Measurements from ENCODE around the gene ACSL3.
"Not testable (repeated sequence)": the region's sequence is repeated elsewhere in the genome, so short reads cannot be mapped to it uniquely, and the experiment has no call there.

Gene ACSL3

DNA sequence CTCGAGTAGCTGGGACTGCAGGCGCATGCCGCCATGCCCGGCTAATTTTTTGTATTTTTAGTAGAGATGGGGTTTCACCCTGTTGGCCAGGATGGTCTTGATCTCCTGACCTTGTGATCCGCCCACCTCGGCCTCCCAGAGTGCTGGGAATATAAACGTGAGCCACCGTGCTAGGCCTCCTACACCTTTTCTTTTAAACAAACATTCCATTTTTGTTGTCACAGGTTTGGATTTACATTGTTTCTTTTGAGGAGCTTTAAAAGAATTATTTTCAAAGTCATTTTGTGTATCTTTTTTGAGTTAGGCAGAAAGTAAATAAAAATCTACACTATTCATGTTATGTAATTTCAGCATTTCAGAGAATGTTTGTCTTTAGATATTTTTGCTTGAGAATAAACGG lies 56.4 kb downstream of the ACSL3 start:
- not testable (repeated sequence) for H3K4me2 ChIP-seq (ENCODE audit: insufficient read depth, low read length, poor library complexity, severe bottlenecking); H3K14ac ChIP-seq (ENCODE audit: low read length); H3K4ac ChIP-seq (ENCODE audit: low read length); H3K4me1 ChIP-seq (ENCODE audit: control insufficient read depth in 2 of 2, insufficient read depth in 1 of 2, low read depth in 1 of 2, low read length in 2 of 2); H2BK120ac ChIP-seq (ENCODE audit: low read depth, low read length); H2BK15ac ChIP-seq (ENCODE audit: low read length); H2BK12ac ChIP-seq (ENCODE audit: low read length); H2AFZ ChIP-seq (ENCODE audit: low read length); H3K79me1 ChIP-seq (ENCODE audit: low read depth, low read length); H4K8ac ChIP-seq (ENCODE audit: low read depth, low read length); H3K27me3 ChIP-seq (ENCODE audit: control insufficient read depth in 3 of 3, insufficient read depth in 3 of 3, low read depth in 1 of 3, low read length in 3 of 3); DNase-seq (ENCODE audit: low spot score); H3K23ac ChIP-seq (ENCODE audit: low read depth, low read length, poor library complexity); H3K4me3 ChIP-seq (ENCODE audit: low read length in 2 of 2); H3K27ac ChIP-seq (replicated peaks; ENCODE audit: low read length); H2AK5ac ChIP-seq (ENCODE audit: low read depth, low read length); H3K18ac ChIP-seq (ENCODE audit: low read length); H3K9me3 ChIP-seq (replicated peaks in 1 of 2; ENCODE audit: control insufficient read depth in 2 of 2, insufficient read depth in 1 of 2, low read depth in 1 of 2, low read length in 2 of 2); H3K9ac ChIP-seq (ENCODE audit: low read depth, low read length, poor library complexity); H4K91ac ChIP-seq (ENCODE audit: low read depth, low read length, poor library complexity); H2BK5ac ChIP-seq (ENCODE audit: low read length)
- H3K36me3 ChIP-seq (replicated peaks in 1 of 2; ENCODE audit: control insufficient read depth in 2 of 2, insufficient read depth in 2 of 2, low read length in 2 of 2) = peaks cover 17 to 100% of the 10 kb centered on the region in 2 donors
- no CpG with 5 or more reads among the region's 9 CpGs for WGBS, 2 donors (ENCODE audit: extremely low coverage in 2 of 2, insufficient read length in 2 of 2, insufficient replicate concordance in 1 of 2)

DNA sequence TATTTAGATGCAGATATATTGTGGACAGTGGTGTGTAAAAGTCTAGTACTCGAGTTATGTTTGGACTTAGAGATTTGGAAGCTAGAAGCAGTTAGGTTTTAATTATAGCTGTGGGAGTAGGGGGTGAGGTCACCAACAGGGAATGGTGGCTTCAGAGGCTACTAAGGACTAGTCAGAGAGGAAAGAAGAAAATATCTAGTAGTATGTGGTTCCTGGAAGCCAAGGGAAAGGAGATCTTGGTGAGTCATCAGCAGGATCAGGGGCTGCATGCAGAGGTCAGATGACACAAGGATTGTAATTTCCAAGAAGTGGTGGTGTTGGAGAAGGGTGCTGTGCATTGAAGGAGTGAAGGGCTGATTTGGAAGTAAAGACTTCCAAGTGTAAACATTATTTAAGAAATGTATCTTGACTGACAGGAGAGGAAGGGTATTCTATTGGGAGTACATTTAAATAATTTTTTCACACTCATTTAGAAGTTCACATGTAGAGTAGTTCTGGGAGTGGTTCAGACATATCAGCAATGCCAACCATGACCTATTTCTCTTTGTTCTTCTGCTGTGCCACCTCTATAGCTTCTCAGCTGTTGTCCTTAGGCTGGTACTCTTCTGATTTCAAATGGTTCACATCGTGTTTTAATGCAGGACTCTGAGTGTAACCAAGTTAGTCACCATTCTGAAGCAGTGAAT lies 59.1 kb downstream of the ACSL3 start:
- Histone ChIP-seq H2BK15ac (ENCODE audit: low read length) (no peak overlapping the region), H3K9me3 (replicated peaks in 1 of 2; ENCODE audit: control insufficient read depth in 2 of 2, insufficient read depth in 1 of 2, low read depth in 1 of 2, low read length in 2 of 2) (no peaks in the 10 kb centered on the region), H4K91ac (ENCODE audit: low read depth, low read length, poor library complexity) (no peak overlapping the region), H3K4me2 (ENCODE audit: insufficient read depth, low read length, poor library complexity, severe bottlenecking) (no peak overlapping the region), H3K36me3 (replicated peaks in 1 of 2; ENCODE audit: control insufficient read depth in 2 of 2, insufficient read depth in 2 of 2, low read length in 2 of 2) (peaks cover 23 to 99% of the 10 kb centered on the region in 2 donors), H3K18ac (ENCODE audit: low read length) (no peak overlapping the region), H4K8ac (ENCODE audit: low read depth, low read length) (no peak overlapping the region), H3K79me1 (ENCODE audit: low read depth, low read length) (peaks cover 1% of the 10 kb centered on the region), H3K4ac (ENCODE audit: low read length) (no peak overlapping the region), H2BK120ac (ENCODE audit: low read depth, low read length) (no peak overlapping the region), H3K4me3 (ENCODE audit: low read length in 2 of 2) (no peak overlapping the region), H3K27me3 (ENCODE audit: control insufficient read depth in 3 of 3, insufficient read depth in 3 of 3, low read depth in 1 of 3, low read length in 3 of 3) (peaks cover 0 to 2% (median 0%) of the 10 kb centered on the region in 3 experiments), H2BK12ac (ENCODE audit: low read length) (no peak overlapping the region), H3K27ac (replicated peaks; ENCODE audit: low read length) (no peak overlapping the region), H3K4me1 (ENCODE audit: control insufficient read depth in 2 of 2, insufficient read depth in 1 of 2, low read depth in 1 of 2, low read length in 2 of 2) (peaks cover 0 to 1% of the 10 kb centered on the region in 2 donors), H2AFZ (ENCODE audit: low read length) (no peak overlapping the region), H2AK5ac (ENCODE audit: low read depth, low read length) (no peak overlapping the region), H3K23ac (ENCODE audit: low read depth, low read length, poor library complexity) (no peak overlapping the region), H3K9ac (ENCODE audit: low read depth, low read length, poor library complexity) (no peak overlapping the region), H3K14ac (ENCODE audit: low read length) (no peak overlapping the region), H2BK5ac (ENCODE audit: low read length) (no peak overlapping the region)
- DNase-seq (ENCODE audit: low spot score) = no peak
- WGBS, 2 donors (ENCODE audit: extremely low coverage in 2 of 2, insufficient read length in 2 of 2, insufficient replicate concordance in 1 of 2) = no CpG with 5 or more reads among the region's 2 CpGs

GRCh38 chr2:222920657-222921186 lies 59.9 kb downstream of the ACSL3 start:
- H3K36me3 ChIP-seq (replicated peaks in 1 of 2; ENCODE audit: control insufficient read depth in 2 of 2, insufficient read depth in 2 of 2, low read length in 2 of 2) = peaks cover 26 to 99% of the 10 kb centered on the region in 2 donors
- no peak overlapping the region for H3K18ac ChIP-seq (ENCODE audit: low read length)
- H3K9me3 ChIP-seq (replicated peaks in 1 of 2; ENCODE audit: control insufficient read depth in 2 of 2, insufficient read depth in 1 of 2, low read depth in 1 of 2, low read length in 2 of 2) = no peaks in the 10 kb centered on the region
- peaks cover 0 to 1% of the 10 kb centered on the region in 2 donors for H3K4me1 ChIP-seq (ENCODE audit: control insufficient read depth in 2 of 2, insufficient read depth in 1 of 2, low read depth in 1 of 2, low read length in 2 of 2)
- no peak overlapping the region for H2BK5ac ChIP-seq (ENCODE audit: low read length)
- H3K4me2 ChIP-seq (ENCODE audit: insufficient read depth, low read length, poor library complexity, severe bottlenecking) = no peak overlapping the region
- H3K27ac ChIP-seq (replicated peaks; ENCODE audit: low read length) = no peak overlapping the region
- H4K8ac ChIP-seq (ENCODE audit: low read depth, low read length) = no peak overlapping the region
- DNase-seq (ENCODE audit: low spot score) = no peak
- no peak overlapping the region for H4K91ac ChIP-seq (ENCODE audit: low read depth, low read length, poor library complexity)
- H3K9ac ChIP-seq (ENCODE audit: low read depth, low read length, poor library complexity) = no peak overlapping the region
- no peak overlapping the region for H3K4me3 ChIP-seq (ENCODE audit: low read length in 2 of 2)
- H3K27me3 ChIP-seq (ENCODE audit: control insufficient read depth in 3 of 3, insufficient read depth in 3 of 3, low read depth in 1 of 3, low read length in 3 of 3) = peaks cover 0 to 2% (median 0%) of the 10 kb centered on the region in 3 experiments
- H3K23ac ChIP-seq (ENCODE audit: low read depth, low read length, poor library complexity) = no peak overlapping the region
- H2AK5ac ChIP-seq (ENCODE audit: low read depth, low read length) = no peak overlapping the region
- no peak overlapping the region for H2BK15ac ChIP-seq (ENCODE audit: low read length)
- no peak overlapping the region for H3K4ac ChIP-seq (ENCODE audit: low read length)
- no CpG with 5 or more reads among the region's 5 CpGs for WGBS, 2 donors (ENCODE audit: extremely low coverage in 2 of 2, insufficient read length in 2 of 2, insufficient replicate concordance in 1 of 2)
- H2BK120ac ChIP-seq (ENCODE audit: low read depth, low read length) = no peak overlapping the region
- H2AFZ ChIP-seq (ENCODE audit: low read length) = no peak overlapping the region
- no peak overlapping the region for H3K14ac ChIP-seq (ENCODE audit: low read length)
- H3K79me1 ChIP-seq (ENCODE audit: low read depth, low read length) = peaks cover 1% of the 10 kb centered on the region
- H2BK12ac ChIP-seq (ENCODE audit: low read length) = no peak overlapping the region

GRCh38 chr2:222922019-222922800 lies 61.4 kb downstream of the ACSL3 start:
- no peak overlapping the region for H2BK120ac ChIP-seq (ENCODE audit: low read depth, low read length)
- H2AFZ ChIP-seq (ENCODE audit: low read length) = no peak overlapping the region
- no peaks in the 10 kb centered on the region for H3K9me3 ChIP-seq (replicated peaks in 1 of 2; ENCODE audit: control insufficient read depth in 2 of 2, insufficient read depth in 1 of 2, low read depth in 1 of 2, low read length in 2 of 2)
- H3K23ac ChIP-seq (ENCODE audit: low read depth, low read length, poor library complexity) = no peak overlapping the region
- DNase-seq (ENCODE audit: low spot score) = no peak
- no peak overlapping the region for H4K91ac ChIP-seq (ENCODE audit: low read depth, low read length, poor library complexity)
- H3K4me2 ChIP-seq (ENCODE audit: insufficient read depth, low read length, poor library complexity, severe bottlenecking) = no peak overlapping the region
- no peak overlapping the region for H2BK5ac ChIP-seq (ENCODE audit: low read length)
- H4K8ac ChIP-seq (ENCODE audit: low read depth, low read length) = no peak overlapping the region
- no CpG with 5 or more reads among the region's 8 CpGs for WGBS, 2 donors (ENCODE audit: extremely low coverage in 2 of 2, insufficient read length in 2 of 2, insufficient replicate concordance in 1 of 2)
- H3K79me1 ChIP-seq (ENCODE audit: low read depth, low read length) = peaks cover 1% of the 10 kb centered on the region
- H2BK15ac ChIP-seq (ENCODE audit: low read length) = no peak overlapping the region
- no peak overlapping the region for H3K27ac ChIP-seq (replicated peaks; ENCODE audit: low read length)
- no peak overlapping the region for H3K4ac ChIP-seq (ENCODE audit: low read length)
- no peak overlapping the region for H2AK5ac ChIP-seq (ENCODE audit: low read depth, low read length)
- H3K14ac ChIP-seq (ENCODE audit: low read length) = no peak overlapping the region
- H3K4me3 ChIP-seq (ENCODE audit: low read length in 2 of 2) = no peak overlapping the region
- peaks cover 25 to 99% of the 10 kb centered on the region in 2 donors for H3K36me3 ChIP-seq (replicated peaks in 1 of 2; ENCODE audit: control insufficient read depth in 2 of 2, insufficient read depth in 2 of 2, low read length in 2 of 2)
- H3K4me1 ChIP-seq (ENCODE audit: control insufficient read depth in 2 of 2, insufficient read depth in 1 of 2, low read depth in 1 of 2, low read length in 2 of 2) = no peaks in the 10 kb centered on the region
- H3K27me3 ChIP-seq (ENCODE audit: control insufficient read depth in 3 of 3, insufficient read depth in 3 of 3, low read depth in 1 of 3, low read length in 3 of 3) = peaks cover 0 to 2% (median 0%) of the 10 kb centered on the region in 3 experiments
- H3K9ac ChIP-seq (ENCODE audit: low read depth, low read length, poor library complexity) = no peak overlapping the region
- H3K18ac ChIP-seq (ENCODE audit: low read length) = no peak overlapping the region
- H2BK12ac ChIP-seq (ENCODE audit: low read length) = no peak overlapping the region
